ENCODE results near the gene CNTFR.

CNTFR gene

GRCh38 chr9:34521406-34522045 is 68.0 kb downstream of the CNTFR start:
- DNase-seq: no peak

GRCh38 chr9:34520505-34521385 is 68.8 kb downstream of the CNTFR start:
- no peak for DNase-seq

GRCh38 chr9:34520096-34520495 is 69.4 kb downstream of the CNTFR start:
- no peak for DNase-seq

GRCh38 chr9:34519321-34520020 is 70.1 kb downstream of the CNTFR start:
- DNase-seq: no peak

- no peak for DNase-seq
Observed at GRCh38 chr9:34518896-34519295, 70.6 kb downstream of the CNTFR start.

DNA sequence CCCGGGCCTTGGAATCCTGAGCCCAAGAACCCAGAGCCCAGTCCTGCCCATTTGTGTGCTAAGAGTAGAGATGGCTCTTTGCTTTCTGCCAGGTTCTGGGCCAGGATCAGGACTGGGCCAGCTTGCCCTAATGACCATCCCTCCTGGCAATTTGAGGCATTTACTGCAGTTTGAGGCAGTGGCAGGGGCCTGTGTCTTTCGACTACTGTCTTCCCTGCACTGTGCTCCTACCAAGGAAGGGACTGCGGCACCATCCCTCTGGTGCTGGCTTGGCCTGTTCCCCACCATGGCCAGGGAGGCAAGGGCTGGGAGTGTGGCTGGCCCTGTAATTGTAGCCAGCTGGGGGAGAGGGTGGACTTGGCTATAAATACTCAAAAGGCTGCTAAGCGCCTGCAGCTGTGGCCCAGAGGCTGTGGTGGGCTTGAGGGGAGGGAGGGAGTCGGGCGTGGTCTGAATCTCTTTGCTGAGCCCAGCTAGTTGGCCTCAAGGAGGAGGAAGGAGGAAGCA is 71.4 kb downstream of the CNTFR start:
- no peak for DNase-seq

DNA sequence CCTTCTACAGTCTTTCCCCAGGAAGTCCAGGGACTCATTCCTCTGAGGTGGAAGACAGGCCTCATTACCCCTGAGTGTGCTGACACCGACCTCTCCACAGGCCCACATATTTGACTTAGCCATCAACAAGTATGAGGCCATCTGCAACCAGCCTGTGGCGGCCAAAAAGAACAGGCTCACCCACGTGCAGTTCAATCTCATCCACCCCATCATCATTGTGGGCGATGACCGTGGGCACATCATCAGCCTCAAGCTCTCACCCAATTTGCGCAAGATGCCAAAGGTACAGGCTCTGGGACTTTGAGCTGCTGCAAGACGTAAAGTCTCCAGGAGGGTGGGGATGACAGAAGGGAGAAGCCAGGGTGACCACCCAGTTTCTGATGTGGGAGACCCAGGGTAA is 72.3 kb downstream of the CNTFR start:
- no peak for DNase-seq

DNA sequence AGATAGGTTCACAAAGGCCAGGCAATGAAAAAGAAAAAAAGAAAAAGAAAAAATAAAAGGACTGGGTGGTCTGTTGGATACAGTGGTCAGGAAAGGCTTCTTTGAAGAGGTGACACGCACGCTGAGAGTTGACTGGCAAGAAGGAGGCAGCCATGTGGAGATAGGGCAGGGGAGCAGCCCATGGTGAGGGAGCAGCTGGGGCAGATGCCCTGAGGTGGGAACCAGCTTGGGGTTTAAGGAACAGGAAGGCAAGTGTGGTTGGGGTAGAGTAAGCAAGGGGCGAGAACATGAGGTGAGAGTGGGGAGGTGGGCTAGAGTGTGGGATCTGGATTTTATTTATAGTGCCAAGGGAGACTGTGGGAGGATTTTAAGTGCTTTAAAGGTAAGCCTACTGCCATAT is 73.6 kb downstream of the CNTFR start:
- DNase-seq: no peak

DNA sequence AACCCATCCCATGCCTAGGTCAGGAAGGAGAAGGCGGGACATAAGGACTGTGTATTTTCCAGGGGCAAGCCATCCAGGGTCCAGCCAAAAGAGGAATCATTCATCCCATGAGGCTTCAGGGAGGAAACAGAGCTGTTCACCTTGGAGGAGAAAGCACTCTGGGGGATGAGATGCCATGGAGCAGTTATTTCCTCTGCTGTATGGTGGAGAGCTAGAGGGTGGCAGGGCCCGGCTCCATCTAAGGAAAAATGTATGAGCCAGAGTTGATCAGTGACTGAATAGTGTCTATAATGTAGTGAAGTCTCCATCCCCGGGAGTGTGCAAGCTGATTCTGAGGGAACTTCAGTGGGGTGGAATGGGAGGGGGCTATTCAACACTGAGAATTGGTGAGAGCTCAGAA is 74.7 kb downstream of the CNTFR start:
- DNase-seq: no peak

GRCh38 chr9:34514401-34514800 is 75.1 kb downstream of the CNTFR start:
- no peak for DNase-seq

DNA sequence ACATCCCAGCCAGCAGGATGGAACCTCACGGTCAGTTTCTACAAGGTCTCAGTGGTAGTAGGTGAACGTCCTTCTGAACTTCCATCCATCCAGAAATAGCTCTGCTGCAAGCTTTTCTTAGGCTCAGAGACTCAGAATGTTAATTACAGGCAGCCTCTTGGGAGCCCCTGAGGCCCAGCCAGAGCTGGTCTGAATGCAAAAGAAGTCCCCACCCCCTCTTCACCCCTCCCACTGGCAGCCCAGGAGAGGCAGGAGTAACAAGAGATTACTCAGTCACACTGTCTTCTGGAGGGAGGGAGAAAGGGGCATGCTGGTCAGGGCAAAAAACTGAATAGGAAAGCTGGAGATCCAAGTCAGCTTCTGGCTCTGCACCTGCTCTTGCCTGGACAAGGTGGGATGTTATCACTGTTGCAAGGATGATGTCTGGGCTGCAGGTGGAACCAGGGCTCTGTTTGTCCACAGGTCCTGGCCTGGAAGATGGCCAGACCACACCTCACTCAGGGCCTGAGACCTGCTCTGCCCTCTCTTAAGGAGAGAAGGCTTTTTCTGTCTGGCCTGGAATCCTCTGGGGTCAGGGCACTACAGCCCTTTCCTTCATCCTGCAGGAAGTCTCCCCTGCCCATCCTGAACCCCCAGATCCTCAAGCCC is 75.8 kb downstream of the CNTFR start:
- DNase-seq: peak; percentile 41

DNA sequence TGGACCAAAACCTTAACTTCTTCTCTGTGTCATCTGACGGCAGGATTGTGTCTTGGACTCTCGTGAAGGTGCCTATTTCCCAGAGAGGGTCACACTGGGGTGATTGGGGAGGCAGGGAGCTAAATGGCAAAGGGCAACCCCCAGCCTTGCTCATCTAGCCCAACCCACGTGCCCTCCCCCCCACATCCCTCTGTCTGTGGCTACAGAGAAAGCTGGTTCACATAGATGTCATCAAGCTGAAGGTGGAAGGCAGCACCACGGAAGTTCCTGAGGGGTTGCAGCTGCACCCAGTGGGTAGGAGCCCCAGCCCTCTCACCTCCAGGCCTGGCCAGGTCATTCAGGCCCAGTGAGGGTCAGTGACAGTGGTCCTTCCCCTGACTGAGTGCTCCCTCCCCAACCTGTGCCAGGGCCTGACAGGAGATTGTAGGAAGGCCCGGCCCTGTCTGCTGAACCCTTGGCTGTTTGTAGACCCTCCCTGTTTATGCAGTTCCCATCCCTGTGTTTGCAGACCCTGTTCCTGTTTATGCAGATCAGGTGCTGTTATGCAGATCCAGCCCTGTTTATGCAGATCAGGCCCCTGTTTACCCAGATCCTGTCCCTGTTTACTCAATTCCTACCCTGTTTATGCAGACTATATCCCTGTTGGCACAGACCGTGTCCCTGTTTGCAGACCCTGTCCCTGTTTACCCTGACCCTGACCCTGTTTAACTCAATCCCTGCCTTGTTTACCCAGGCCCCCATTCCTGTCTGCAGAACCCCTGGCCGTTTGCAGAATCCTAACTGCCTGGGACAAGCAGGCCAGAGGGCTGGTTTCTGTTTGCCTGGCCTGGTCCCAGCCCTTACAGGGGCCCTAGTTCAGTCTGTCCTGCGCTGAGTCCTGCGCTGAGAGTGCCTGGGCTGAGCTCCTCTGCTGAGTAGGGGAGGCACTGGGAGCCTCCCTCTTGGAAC is 77.1 kb downstream of the CNTFR start:
- DNase-seq: no peak

GRCh38 chr9:34510497-34511468 is 78.7 kb downstream of the CNTFR start:
- DNase-seq: no peak

- DNase-seq: no peak
Observed at GRCh38 chr9:34508951-34509350, 80.6 kb downstream of the CNTFR start.

DNA sequence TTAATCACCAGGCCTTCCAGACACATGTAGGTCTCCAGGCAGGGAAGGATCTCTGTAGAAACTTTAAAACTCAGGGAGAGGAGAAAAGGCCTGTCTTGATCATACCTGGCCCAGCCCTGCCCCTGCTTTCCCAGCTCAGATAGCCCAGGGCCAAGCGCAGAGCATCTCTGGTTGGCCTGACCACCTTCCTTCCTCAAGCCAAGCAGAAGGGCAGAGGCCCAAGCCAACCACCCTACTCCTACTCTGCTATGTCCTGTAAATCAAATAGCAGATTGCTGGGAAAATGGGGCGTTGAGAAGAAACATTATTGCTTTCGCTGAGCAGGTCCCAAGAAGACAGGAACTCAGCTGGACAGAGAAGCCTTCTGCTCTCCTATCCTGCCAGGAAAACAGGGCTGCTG is 81.1 kb downstream of the CNTFR start:
- no peak for DNase-seq

DNA sequence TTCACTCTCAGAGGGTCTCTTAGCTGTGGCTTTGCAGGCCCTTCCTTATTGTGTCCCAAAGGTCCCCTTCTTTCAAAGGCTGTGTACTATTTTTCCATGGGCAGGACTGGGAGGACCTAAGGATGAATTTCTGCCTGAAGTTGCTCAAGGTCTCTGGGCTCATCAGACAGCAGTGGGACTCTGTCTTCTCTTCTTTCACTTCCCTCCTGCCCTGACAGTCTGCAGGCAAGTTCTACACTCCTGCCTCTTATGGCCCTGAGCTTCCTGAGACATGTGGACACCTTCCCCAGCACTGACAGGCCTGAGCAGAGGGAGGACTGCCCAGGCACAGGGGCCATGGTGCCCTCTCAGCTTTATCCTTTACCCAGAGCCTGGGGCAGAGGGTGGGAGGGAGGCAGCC is 81.6 kb downstream of the CNTFR start:
- no peak for DNase-seq

DNA sequence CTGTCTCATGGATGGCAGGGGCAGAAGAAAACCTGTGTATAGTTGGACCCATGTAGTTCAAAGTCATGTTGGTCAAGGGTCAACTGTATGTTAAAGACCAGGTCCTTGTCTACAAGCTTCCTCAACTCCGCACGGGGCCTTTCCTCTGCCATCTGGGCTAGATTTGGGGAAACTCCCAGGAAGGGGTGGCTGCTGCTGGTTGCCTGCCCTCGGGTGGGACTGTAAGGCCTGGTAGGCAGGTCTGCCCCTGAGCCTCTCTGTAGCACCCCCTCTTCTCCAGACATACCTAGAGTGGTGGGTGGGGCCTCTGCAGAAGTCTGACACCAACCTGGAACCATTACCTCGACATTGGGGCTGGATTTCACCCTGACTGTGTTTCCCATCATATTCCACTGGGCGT is 82.0 kb downstream of the CNTFR start:
- no peak for DNase-seq

DNA sequence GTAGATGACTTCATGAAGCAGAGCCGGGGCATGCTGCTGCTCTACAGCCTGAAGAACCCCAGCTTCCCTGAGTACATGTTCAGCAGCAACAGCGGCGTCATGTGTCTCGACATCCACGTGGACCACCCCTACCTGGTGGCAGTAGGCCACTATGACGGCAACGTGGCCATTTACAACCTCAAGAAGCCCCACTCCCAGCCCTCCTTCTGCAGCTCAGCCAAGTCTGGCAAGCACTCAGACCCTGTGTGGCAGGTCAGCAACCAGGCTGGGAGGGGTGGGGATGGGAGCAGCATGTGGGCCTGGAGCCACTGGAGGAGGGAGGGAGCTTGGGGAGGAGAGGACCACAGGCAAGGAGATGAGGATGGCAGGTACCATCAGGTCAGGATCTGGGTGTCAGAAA is 82.9 kb downstream of the CNTFR start:
- no peak for DNase-seq

DNA sequence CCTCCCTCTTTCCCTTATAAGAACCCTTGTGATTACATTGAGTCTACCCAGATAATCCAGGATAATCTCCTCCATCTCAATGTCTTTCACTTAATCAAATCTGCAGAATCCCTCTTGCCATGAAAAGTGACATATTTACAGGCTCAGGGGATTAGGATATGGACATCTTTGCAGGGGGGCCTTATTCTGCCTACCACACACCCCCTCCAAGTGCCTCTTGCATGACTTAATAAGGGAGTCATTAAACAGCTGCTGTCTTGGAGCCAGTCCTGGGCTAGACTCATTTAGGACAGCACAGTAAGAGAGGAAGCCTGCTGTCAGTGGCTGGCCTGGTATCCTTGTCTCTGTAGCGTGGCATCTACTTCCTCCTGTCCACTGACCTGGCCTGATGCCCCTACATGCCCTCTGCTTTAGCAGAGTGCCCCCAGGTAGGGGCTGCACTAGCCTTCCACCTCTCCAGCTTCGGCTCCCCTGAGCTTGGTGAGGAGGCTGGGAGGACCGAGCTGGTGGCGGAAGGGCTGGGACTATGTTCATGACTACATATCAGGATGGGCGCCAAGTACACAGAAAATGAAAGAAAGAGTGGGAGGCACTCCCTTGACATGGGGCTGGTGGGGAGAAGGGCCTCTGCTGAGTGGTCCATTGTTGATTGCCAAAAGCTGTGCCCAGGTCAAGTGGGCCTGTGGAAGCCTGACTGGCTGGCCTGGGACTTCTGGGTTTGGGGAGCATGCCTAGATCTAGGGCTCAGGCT is 84.0 kb downstream of the CNTFR start:
- DNase-seq: no peak

DNA sequence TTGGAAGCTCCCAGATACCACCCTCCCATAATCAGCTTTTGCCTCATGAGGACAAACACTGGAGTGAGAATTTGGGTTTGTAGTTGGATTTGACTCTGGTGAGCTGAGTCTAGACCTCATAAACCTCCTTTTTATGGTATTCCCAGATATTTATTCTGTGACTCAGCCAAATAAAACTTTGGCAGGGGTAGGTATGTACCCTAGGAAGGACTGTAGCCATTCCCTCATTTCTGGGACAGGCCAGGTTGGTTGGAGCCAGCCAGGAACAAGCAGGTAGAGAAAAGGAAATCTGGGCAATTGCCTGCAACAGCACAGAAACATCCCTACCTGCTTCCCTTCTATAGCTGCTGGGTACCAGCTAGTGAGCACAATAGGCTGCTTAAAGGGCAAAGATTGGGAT is 86.1 kb downstream of the CNTFR start:
- no peak for DNase-seq
